Measurements from ENCODE around the gene FLACC1.

Gene FLACC1

DNA sequence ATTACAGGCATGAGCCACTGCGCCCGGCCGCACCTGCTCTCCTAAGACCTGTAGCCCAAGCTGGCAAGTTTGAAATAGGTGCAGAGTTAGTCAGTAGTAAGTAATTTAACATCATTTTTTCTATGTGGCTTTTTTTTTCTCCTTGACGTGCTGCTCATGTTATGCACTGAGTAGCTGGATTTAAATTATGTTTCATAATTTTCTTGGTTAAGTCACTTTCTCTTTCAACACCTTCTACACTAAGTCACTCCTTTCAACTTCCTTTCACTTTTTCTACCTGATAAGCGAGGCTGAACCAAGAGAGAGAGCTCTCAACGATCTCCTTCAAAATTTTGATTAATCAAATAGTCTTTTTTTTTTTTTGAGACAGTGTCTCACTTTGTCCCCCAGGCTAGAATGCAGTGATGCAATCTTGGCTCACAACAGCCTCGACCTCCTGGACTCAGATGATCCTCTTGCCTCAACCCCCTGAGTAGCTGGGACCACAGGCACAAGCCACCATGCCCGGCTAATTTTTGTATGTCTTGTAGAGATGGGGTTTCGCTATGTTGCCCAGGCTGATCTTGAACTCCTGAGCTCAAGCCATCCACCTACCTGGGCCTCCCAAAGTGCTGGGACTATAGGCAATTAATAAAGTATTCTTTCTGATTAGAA, 83.7 kb downstream of the FLACC1 start:
- DNase-seq: no peak

- DNase-seq: no peak
These were observed 85.2 kb downstream of the FLACC1 start for GRCh38 chr2:201271917-201272316.

DNA sequence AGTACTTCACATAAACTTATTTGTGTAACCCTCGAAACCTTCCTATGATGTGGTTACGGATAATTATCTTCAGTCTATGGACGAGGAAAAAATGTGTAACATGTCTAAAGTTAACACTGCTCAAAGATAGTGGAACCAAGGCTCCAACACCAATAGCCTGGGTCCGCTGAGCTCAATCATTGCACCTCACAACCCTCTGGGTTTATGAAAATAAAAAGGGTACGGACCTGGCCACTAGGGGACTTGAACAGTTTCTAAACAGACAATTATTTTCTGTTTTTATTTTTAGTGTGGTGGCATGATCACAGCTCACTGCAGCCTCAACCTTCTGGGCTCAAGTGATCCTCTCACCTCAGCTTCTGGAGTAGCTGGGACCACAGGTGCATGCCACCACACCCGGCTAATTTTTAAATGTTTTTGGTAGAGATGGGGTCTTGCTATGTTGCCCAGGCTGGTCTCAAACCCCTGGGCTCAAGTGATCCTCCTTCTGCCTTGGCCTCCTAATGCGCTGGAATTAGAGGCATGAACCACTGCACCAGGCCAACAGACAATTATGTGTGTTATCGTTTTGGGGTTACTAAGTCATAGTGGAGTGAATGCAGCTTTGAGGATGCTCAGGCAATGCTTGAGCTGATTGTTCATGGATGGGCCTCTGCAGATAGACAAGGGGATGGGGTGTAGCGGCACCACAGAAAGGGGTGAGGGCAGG, 86.7 kb downstream of the FLACC1 start:
- DNase-seq: no peak

DNA sequence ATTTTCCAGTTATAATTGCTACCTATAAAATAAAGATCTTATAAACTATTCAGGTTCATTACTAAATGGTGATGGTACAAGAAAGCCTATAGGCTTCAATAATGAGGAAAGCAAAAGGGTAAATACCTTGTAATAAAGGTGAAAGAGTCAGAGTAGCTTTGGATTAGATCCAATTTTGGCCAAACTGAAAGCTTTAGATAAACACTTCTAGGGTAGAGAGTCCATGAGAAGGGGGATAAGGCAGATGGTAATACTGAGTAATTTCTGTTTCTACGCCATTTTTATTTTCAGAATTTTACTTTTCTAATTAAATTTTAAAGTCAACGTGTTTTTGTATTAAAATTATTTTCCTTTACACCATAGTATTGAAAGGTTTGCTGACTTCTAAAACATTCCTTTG, 87.4 kb downstream of the FLACC1 start:
- DNase-seq: no peak

- no peak for DNase-seq
These were observed 89.7 kb downstream of the FLACC1 start for GRCh38 chr2:201267278-201268030.

DNA sequence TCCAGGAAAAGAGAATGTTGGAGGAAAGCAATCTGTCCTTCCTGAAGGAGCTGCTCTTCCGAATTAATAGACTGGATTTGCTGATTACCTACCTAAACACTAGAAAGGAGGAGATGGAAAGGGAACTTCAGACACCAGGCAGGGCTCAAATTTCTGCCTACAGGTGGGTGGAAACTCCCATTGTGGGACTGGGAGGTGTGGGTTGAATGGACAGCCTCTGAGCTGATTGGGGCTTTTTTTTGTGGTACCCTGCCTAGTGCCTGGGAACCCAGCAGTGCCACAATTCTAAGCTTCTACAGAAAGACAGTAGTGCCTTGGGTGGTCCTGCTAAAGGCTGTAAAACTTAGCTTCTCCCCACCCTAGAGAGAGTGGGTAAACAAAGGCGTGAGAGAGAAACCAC, 90.5 kb downstream of the FLACC1 start:
- DNase-seq: no peak

- no peak for DNase-seq
These were observed 92.5 kb downstream of the FLACC1 start for GRCh38 chr2:201264472-201265173.

DNA sequence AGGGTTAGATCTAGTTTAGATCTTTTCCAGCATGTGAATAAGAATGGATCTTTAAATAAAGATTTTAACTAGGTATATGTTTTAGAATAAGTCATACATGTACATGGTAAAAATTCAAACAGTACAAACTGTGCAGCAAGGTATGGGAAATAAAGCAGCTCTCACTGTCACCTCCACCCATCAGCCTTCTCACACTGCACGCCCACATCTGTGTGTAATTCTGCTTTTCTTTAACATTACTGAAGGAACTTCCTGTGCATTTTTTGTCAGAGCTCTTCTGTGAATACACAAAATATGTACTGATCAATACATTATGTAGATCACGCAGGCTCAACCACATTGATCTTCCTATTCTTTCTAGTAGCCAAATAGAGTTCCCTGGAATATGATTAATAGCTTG, 93.4 kb downstream of the FLACC1 start:
- no peak for DNase-seq

DNA sequence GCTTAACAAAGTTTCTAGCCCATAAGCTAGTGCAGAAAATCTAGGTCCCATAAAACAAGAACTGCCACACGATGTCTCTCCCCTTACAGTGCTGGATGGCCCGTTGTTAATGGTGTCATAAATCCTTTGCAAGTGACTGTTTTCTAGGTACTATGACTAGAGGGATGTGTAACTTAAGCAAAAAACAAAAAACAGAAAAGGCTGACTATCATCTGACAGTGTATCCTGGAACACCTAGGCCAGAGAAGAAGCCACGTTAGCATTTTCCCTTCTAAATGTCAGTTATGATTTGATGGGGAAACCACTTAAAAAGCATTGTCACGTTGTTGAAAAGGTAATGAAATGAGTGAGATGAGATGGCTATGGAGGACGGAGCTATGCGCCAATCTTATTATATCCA, 94.4 kb downstream of the FLACC1 start:
- DNase-seq: no peak

GRCh38 chr2:201261906-201262305, 95.2 kb downstream of the FLACC1 start:
- DNase-seq: no peak

GRCh38 chr2:201261471-201261870, 95.7 kb downstream of the FLACC1 start:
- DNase-seq: no peak

- DNase-seq: no peak
These were observed 96.8 kb downstream of the FLACC1 start, which contains the start of gene CASP8 for GRCh38 chr2:201260302-201260800. TSS of gene CASP8 (plus strand) at chr2:201260536. CDS start at chr2:201266487, 5,951 bp downstream.

GRCh38 chr2:201258666-201259615, 98.2 kb downstream of the FLACC1 start:
- DNase-seq: no peak

DNA sequence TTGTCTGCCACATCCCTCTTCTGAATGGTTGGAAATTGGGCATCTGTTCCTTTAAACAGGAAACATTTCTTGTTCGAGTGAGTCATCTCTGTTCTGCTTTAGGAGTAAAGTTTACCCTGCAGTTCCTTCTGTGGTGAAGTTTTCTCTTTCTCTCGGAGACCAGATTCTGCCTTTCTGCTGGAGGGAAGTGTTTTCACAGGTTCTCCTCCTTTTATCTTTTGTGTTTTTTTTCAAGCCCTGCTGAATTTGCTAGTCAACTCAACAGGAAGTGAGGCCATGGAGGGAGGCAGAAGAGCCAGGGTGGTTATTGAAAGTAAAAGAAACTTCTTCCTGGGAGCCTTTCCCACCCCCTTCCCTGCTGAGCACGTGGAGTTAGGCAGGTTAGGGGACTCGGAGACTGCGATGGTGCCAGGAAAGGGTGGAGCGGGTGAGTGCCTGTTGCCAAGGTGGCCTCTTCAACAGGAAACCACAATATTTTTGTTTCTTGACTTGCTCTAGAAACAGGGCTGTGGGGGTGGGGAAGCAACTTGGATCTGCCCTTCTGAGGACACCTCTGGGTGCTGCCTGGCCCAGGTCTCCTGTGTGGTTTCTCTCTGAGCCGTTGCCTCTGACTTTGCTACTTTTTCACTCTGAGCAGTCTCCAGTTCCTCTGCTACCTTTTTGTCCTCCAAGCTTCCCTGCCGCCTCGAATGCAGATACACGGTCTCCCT, 99.0 kb downstream of the FLACC1 start:
- no peak for DNase-seq

- no peak for DNase-seq
These were observed 99.7 kb downstream of the FLACC1 start for GRCh38 chr2:201257381-201257955.

GRCh38 chr2:201256082-201256481, 101.1 kb downstream of the FLACC1 start:
- no peak for DNase-seq

GRCh38 chr2:201255408-201256033, 101.6 kb downstream of the FLACC1 start:
- no peak for DNase-seq

- DNase-seq: no peak
These were observed 102.9 kb downstream of the FLACC1 start for GRCh38 chr2:201254081-201254730.

GRCh38 chr2:201250741-201251140, 106.4 kb downstream of the FLACC1 start:
- DNase-seq: no peak

- no peak for DNase-seq
These were observed 107.3 kb downstream of the FLACC1 start for GRCh38 chr2:201249889-201250288.
